Spleen (tissue), 11 donors: ENCODE results near the gene CD58. TPM values are rescaled to one million over a fixed set of nuclear protein-coding genes. Genes with fewer than 3 reads are reported as not detected.

ENCODE experiments used
- DNase-seq: peaks from one replicate; pipeline ENCODE4 v3.0.0-alpha.2; 2020
- H3K27ac ChIP-seq, 8 donors: fragments of 200-600 bp; sonication (generic) in 7 of 8; 1 replicate in 4 of 8; 2 replicates in 4 of 8; pipeline versions ENCODE4 v1.5.0 to v1.8.0; 2016 to 2021; ENCODE audit warnings: inconsistent platforms in 4 of 8, mild to moderate bottlenecking in 4 of 8, moderate library complexity in 1 of 8
- H3K27me3 ChIP-seq, 7 donors: fragments of 200-600 bp; sonication (generic) in 6 of 7; replicated peaks in 1 of 7; 1 replicate in 4 of 7; 2 replicates in 3 of 7; pipeline versions ENCODE4 v1.5.0 to v1.8.0; 2016 to 2021; ENCODE audit warnings: inconsistent platforms in 3 of 7, mild to moderate bottlenecking in 1 of 7
- H3K36me3 ChIP-seq, 6 donors: fragments of 200-600 bp; sonication (generic) in 5 of 6; 1 replicate in 4 of 6; 2 replicates in 2 of 6; pipeline versions ENCODE4 v1.5.0 to v1.8.0; 2016 to 2021; ENCODE audit warnings: inconsistent platforms in 2 of 6
- H3K4me1 ChIP-seq, 6 donors: fragments of 200-600 bp; sonication (generic) in 5 of 6; 1 replicate in 3 of 6; 2 replicates in 3 of 6; pipeline versions ENCODE4 v1.5.0 to v1.8.0; 2016 to 2021; ENCODE audit warnings: inconsistent platforms in 3 of 6
- H3K4me3 ChIP-seq, 8 donors: fragments of 200-600 bp; sonication (generic) in 7 of 8; 1 replicate in 4 of 8; 2 replicates in 4 of 8; pipeline versions ENCODE4 v1.5.0 to v1.8.0; 2016 to 2021; ENCODE audit warnings: inconsistent platforms in 4 of 8, mild to moderate bottlenecking in 4 of 8, moderate library complexity in 2 of 8
- H3K9me3 ChIP-seq, 8 donors: fragments of 200-600 bp; sonication (generic) in 7 of 8; 1 replicate in 4 of 8; 2 replicates in 4 of 8; pipeline versions ENCODE4 v1.5.0 to v1.8.0; 2016 to 2021; ENCODE audit warnings: inconsistent platforms in 4 of 8
- CTCF ChIP-seq, 11 experiments: fragments of 200-600 bp in 7 of 11; fragments of 450-650 bp in 4 of 11; sonication (generic) in 4 of 11; IDR thresholded peaks in 8 of 11; conservative IDR thresholded peaks in 3 of 11; 1 replicate in 7 of 11; 2 replicates in 4 of 11; pipeline versions ENCODE4 v1.4.0 to v1.8.0; 2016 to 2021; ENCODE audit warnings: antibody characterized with exemption in 11 of 11, inconsistent platforms in 4 of 11, mild to moderate bottlenecking in 1 of 11
- POLR2A ChIP-seq, 3 donors: fragments of 450-650 bp; IDR thresholded peaks; one replicate each; pipeline ENCODE4 v1.5.1; 2017; ENCODE audit warnings: antibody characterized with exemption in 3 of 3, mild to moderate bottlenecking in 1 of 3
- POLR2AphosphoS5 ChIP-seq, 3 donors: sonication (generic); formaldehyde crosslinking; IDR thresholded peaks; one replicate each; pipeline ENCODE4 v1.5.1; 2017; ENCODE audit warnings: antibody characterized with exemption in 3 of 3
- WGBS, 5 donors: extraction: QIAGEN DNeasy Blood & Tissue Kit in 3 of 5; methylation state at CpG; one replicate each; pipeline versions ENCODE4 v1.1.5 to v1.1.7; 2013 to 2018; 5-methylcytosine and 5-hydroxymethylcytosine counted together
- intact Hi-C: fragments of 100-400 bp; cut with DNase I; formaldehyde crosslinking; loops from one replicate; pipeline ENCODE4 v1.15.0; 2023; ENCODE audit warnings: low total_unique reads
- polyA plus RNA-seq, 3 donors: library from polyadenylated mRNA; stranded (reverse); fragments of 200-250 nt; gene quantifications; one replicate each; pipeline ENCODE4 v1.2.1, GENCODE V29; 2013
- total RNA-seq, 7 donors: library from RNA; depleted of rRNA in 3 of 7; stranded (reverse); fragments of >200 nt in 3 of 7; fragmentation: NEBNext Ultra II Directional in 4 of 7; extraction: Animal tissue kit (Norgen Biotek cat#: 25700) in 4 of 7; gene quantifications; one replicate each; pipeline versions ENCODE4 v1.1.0 to v1.2.1, GENCODE V29; 2016 to 2021
- donor health status: healthy with polysubstance abuse.
- donor health status: DM: no; HTN: no; CAD: no; lungs with moderate emphysema.
- donor health status: DM: no; HTN: no; CAD: no.
- donor health status: Bipolar disorder and iron deficiency.
- donor health status: healthy.
- donor health status: DM: no; HTN: no; CAD: no.
- donor health status: DM: yes; HTN: yes; CAD: no.

Gene CD58
- total and polyA plus RNA-seq, 10 donors: 9.7 to 52.1 (median 30.0) TPM

DNA sequence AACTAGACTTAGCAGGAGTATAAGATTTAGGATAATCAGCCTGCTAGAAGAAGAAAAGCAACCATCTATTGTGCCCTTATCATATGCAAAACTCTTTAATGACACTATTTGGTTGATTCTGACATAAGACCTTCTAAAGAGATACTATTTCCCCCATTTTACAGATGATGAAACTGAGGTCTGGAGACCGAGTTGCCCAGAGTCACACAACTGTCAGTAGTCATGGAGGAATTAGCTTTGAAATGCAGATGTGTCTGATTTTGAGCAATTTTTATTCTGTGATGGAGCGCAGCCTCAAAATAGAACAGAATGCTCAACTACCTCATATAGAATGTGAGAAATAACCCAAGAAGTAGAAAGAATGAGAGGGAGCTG is 69.0 kb downstream of the CD58 start:
- intact Hi-C loops: no loop called here
- no peak for TF ChIP-seq POLR2A (IDR thresholded peaks at IDR 0.05)
- no peak for TF ChIP-seq CTCF (IDR thresholded peaks at IDR 0.05 in 8 of 11, conservative IDR thresholded peaks at IDR 0.05 in 3 of 11)
- no peak for TF ChIP-seq POLR2AphosphoS5 (IDR thresholded peaks at IDR 0.05)
- no peaks in the 10 kb centered on the region for H3K9me3 ChIP-seq
- no peaks in the 10 kb centered on the region for H3K36me3 ChIP-seq
- 89 to 96% (median 90%) methylated on average over 2 of the region's 2 CpGs for WGBS, 5 donors
- no peak for DNase-seq
- H3K4me3 ChIP-seq: no peak overlapping the region
- H3K4me1 ChIP-seq: peaks cover 4 to 76% (median 35%) of the 10 kb centered on the region in 6 donors
- H3K27ac ChIP-seq: peak overlapping the region in 1 of 8 donors; percentile 90
- no peaks in the 10 kb centered on the region for H3K27me3 ChIP-seq

DNA sequence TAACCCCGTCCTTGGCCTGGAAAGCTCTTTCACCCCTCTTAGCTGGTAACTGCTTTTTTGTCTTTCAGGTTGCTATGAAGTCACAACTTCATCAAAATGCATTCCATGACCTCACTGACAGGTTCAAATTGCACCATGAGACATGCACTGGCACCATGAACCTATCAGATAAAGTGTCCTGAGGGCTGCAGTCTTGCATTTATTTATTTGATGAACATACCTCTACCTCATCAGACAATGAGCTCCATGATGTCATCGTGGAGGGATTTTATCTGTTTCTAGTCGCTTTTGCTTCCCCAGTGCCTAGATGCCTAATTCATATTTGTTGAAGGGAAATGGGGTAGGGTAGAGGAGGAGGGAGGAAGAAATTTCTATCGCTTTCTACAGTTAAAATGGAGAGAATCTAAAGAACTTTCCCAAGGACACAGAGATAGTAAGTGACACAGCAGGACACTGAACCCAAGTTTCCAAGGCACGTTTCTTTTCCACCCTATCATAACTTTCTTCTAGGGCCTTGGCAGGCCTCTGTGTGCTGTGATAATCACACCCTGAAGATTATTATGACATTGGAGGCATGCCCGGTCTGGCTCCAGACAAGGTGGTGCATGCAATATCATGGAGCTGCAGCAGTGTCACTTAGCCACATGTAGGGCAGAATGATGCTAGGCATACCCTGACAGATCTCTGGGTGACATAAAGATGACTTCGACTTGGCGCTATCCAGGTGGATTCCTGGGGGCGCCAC is 69.5 kb downstream of the CD58 start:
- intact Hi-C loops: no loop called here
- 91 to 96% (median 93%) methylated on average over 9 of the region's 9 CpGs for WGBS, 5 donors
- Histone ChIP-seq H3K4me3 (no peak overlapping the region), H3K27me3 (no peaks in the 10 kb centered on the region), H3K36me3 (no peaks in the 10 kb centered on the region), H3K4me1 (peaks cover 4 to 76% (median 38%) of the 10 kb centered on the region in 6 donors), H3K27ac (no peak overlapping the region), H3K9me3 (no peaks in the 10 kb centered on the region)
- no peak for DNase-seq
- TF ChIP-seq CTCF (IDR thresholded peaks at IDR 0.05 in 8 of 11, conservative IDR thresholded peaks at IDR 0.05 in 3 of 11) (no peak), POLR2AphosphoS5 (IDR thresholded peaks at IDR 0.05) (no peak), POLR2A (IDR thresholded peaks at IDR 0.05) (no peak)

DNA sequence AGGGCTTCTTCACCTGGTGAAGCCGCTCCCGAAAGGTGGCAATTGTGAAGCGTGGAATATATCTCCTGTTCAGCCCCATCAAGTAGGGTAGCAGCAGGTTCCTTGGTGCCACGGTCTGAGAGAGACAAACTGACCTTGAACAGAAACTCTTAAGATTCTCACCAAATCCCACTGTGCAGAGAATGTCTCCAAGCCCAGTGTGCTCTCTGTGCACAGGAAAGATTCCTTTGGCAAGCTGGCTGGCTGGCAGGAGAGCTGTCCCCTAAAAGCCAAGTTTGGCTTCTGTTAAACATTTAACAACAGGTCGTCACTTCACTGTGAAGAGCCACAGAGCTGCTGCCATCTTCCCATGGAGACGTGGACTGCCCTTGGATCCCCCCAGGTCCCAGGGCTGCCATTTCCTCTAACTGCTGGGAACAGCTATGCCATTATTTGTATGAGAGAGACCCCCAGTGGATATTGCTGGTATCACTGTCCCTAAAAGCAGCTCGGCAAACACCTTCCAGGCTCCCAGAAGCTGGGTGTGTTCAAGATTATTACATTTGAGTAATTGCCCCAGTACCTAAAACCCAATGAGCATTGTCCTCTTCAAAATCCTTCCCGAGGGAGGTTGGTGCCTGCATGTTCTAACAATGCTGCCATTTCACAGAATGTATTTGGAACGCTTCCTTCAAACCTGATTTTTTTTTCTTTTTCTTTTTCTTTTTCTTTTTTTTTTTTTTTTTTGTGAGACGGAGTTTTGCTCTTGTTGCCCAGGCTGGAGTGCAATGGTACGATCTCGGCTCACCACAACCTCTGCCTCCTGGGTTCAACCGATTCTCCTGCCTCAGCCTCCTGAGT is 71.8 kb downstream of the CD58 start:
- Histone ChIP-seq H3K4me1 (peaks cover 4 to 64% (median 21%) of the 10 kb centered on the region in 6 donors), H3K9me3 (no peaks in the 10 kb centered on the region), H3K27me3 (no peaks in the 10 kb centered on the region), H3K27ac (no peak overlapping the region), H3K4me3 (no peak overlapping the region), H3K36me3 (no peaks in the 10 kb centered on the region)
- no peak for DNase-seq
- WGBS, 5 donors: 63 to 71% (median 65%) methylated on average over 13 of the region's 13 CpGs
- intact Hi-C loops: no loop called here
- TF ChIP-seq CTCF (IDR thresholded peaks at IDR 0.05 in 8 of 11, conservative IDR thresholded peaks at IDR 0.05 in 3 of 11) (peak; percentile 65 to 86 (median 79)), POLR2AphosphoS5 (IDR thresholded peaks at IDR 0.05) (no peak), POLR2A (IDR thresholded peaks at IDR 0.05) (no peak)

DNA sequence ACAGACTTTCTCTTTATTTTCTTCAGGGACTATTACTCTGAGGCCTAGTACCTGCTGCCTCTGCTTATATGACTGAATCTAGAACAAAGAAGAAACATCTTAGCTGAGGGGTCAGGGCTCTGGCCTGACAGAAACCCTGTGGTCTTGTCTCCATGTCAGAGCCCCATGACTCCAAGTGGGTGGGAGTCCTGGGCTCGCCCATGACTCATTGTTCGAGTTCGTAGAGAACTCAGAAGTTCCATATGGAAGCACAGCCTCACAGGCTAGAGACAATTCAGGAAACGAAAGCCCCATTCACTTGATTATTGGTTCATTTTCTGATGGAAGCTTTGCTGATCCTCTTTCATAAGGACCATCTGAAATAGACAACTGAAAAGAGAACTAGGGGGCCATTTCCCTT is 73.2 kb downstream of the CD58 start:
- WGBS, 5 donors: 71 to 90% (median 78%) methylated on average over 4 of the region's 4 CpGs
- Histone ChIP-seq H3K27ac (peak overlapping the region in 1 of 8 donors; percentile 41), H3K27me3 (no peaks in the 10 kb centered on the region), H3K4me3 (no peak overlapping the region), H3K9me3 (no peaks in the 10 kb centered on the region), H3K36me3 (no peaks in the 10 kb centered on the region), H3K4me1 (peaks cover 0 to 51% (median 9%) of the 10 kb centered on the region in 6 donors)
- intact Hi-C loops: no loop called here
- DNase-seq: no peak
- TF ChIP-seq CTCF (IDR thresholded peaks at IDR 0.05 in 8 of 11, conservative IDR thresholded peaks at IDR 0.05 in 3 of 11) (no peak), POLR2AphosphoS5 (IDR thresholded peaks at IDR 0.05) (no peak), POLR2A (IDR thresholded peaks at IDR 0.05) (no peak)
